ENCODE results near the gene IKZF1.

- TF ChIP-seq CTCF (IDR thresholded peaks at IDR 0.05) (no peak), EZH2phosphoT487 (IDR thresholded peaks at IDR 0.05) (no peak)
Observed at GRCh38 chr7:50262916-50263690, 41.4 kb upstream of the IKZF1 start.

All from neural progenitor cell (in vitro differentiated cells).